H1 (cell line): Measurements from ENCODE around the gene SPATS2L. TPM values are rescaled to one million over a fixed set of nuclear protein-coding genes. Genes with fewer than 3 reads are reported as not detected.

Experiments
- CTCF ChIA-PET: fragments of 300-600 bp; sonication (Branson Sonifier 250); formaldehyde crosslinking; loops from one replicate; lab custom pipeline; 2021; ENCODE audit not compliant: partially characterized antibody; lab: Charles Lee
- POLR2A ChIA-PET: fragments of 300-600 bp; sonication (Branson Sonifier 250); formaldehyde crosslinking; loops from one replicate; lab custom pipeline; 2021; ENCODE audit warnings: inconsistent platforms; ENCODE audit not compliant: partially characterized antibody; lab: Charles Lee
- DNase-seq, 2 experiments: peaks; one replicate each; pipeline versions ENCODE4 v3.0.0 to v3.0.0-alpha.2; 2010 to 2022; ENCODE audit warnings: low spot score in 2 of 2, low read depth in 1 of 2, mixed read lengths in 1 of 2
- FAIRE-seq: peaks from 2 replicates; lab custom pipeline; 2011; peaks lifted over from hg19 to GRCh38; lab: Jason Lieb, UNC
- H2AFZ ChIP-seq: 2 replicates; pipeline ENCODE4 v1.8.1; 2012; ENCODE audit warnings: low read length, inconsistent platforms
- H2AK5ac ChIP-seq: 2 replicates; pipeline ENCODE4 v1.6.1; 2013; ENCODE audit warnings: low read depth, low read length
- H2BK120ac ChIP-seq: replicated peaks from 2 replicates; pipeline ENCODE3; 2013; ENCODE audit warnings: low read depth, low read length, inconsistent platforms
- H2BK12ac ChIP-seq: 2 replicates; pipeline ENCODE4 v1.6.1; 2013; ENCODE audit warnings: low read depth, low read length
- H2BK15ac ChIP-seq: 2 replicates; pipeline ENCODE4 v1.6.1; 2013; ENCODE audit warnings: low read length
- H2BK20ac ChIP-seq: 2 replicates; pipeline ENCODE4 v1.6.1; 2013; ENCODE audit warnings: low read length
- H2BK5ac ChIP-seq: 2 replicates; pipeline ENCODE4 v1.6.1; 2013; ENCODE audit warnings: low read depth, low read length
- H3K14ac ChIP-seq: 2 replicates; pipeline ENCODE4 v1.6.1; 2013; ENCODE audit warnings: inconsistent platforms; ENCODE audit not compliant: insufficient read length
- H3K18ac ChIP-seq: 2 replicates; pipeline ENCODE4 v1.6.1; 2013; ENCODE audit warnings: low read length; ENCODE audit errors: extremely low read depth
- H3K23ac ChIP-seq: 2 replicates; pipeline ENCODE4 v1.6.1; 2013; ENCODE audit warnings: inconsistent platforms; ENCODE audit not compliant: insufficient read length
- H3K23me2 ChIP-seq: 2 replicates; pipeline ENCODE4 v1.6.1; 2013; ENCODE audit warnings: low read depth, low read length
- H3K27ac ChIP-seq: 2 replicates; pipeline ENCODE4 v1.6.1; 2011; ENCODE audit warnings: low read depth, low read length, inconsistent platforms
- H3K27me3 ChIP-seq, 4 experiments: replicated peaks in 1 of 4; 1 replicate in 1 of 4; 2 replicates in 3 of 4; pipeline versions ENCODE4 v1.6.1 to v1.8.1; 2011 to 2013; ENCODE audit warnings: low read length in 3 of 4, mild to moderate bottlenecking in 3 of 4, inconsistent platforms in 2 of 4, mixed read lengths in 2 of 4, moderate library complexity in 1 of 4; ENCODE audit not compliant: control insufficient read depth in 3 of 4, insufficient read depth in 3 of 4; ENCODE audit errors: extremely low read depth in 1 of 4
- H3K36me3 ChIP-seq, 4 experiments: 2 replicates each; pipeline versions ENCODE4 v1.6.1 to v1.8.1; 2011 to 2013; ENCODE audit warnings: mild to moderate bottlenecking in 4 of 4, low read length in 3 of 4, moderate library complexity in 2 of 4, control low read depth in 1 of 4, inconsistent platforms in 1 of 4; ENCODE audit not compliant: insufficient read depth in 4 of 4, control insufficient read depth in 2 of 4
- H3K4ac ChIP-seq: replicated peaks from 2 replicates; pipeline ENCODE3; 2013; ENCODE audit warnings: low read length, low read depth, mixed read lengths, inconsistent platforms; ENCODE audit not compliant: insufficient read length
- H3K4me1 ChIP-seq, 4 experiments: replicated peaks in 1 of 4; 1 replicate in 1 of 4; 2 replicates in 3 of 4; pipeline versions ENCODE4 v1.6.1 to v1.8.1; 2011 to 2013; ENCODE audit warnings: low read length in 3 of 4, inconsistent platforms in 2 of 4, mixed read lengths in 1 of 4; ENCODE audit not compliant: insufficient read depth in 4 of 4, control insufficient read depth in 3 of 4
- H3K4me2 ChIP-seq, 2 experiments: 2 replicates each; pipeline versions ENCODE4 v1.6.1 to v1.8.1; 2011 to 2013; ENCODE audit warnings: low read depth in 2 of 2, low read length in 2 of 2, control low read depth in 1 of 2, inconsistent platforms in 1 of 2, mild to moderate bottlenecking in 1 of 2; ENCODE audit not compliant: insufficient read depth in 1 of 2
- H3K4me3 ChIP-seq, 4 experiments: fragments of 200-600, 300-600 bp in 1 of 4; sonication (generic), shearing (Covaris generic), sonication (Bioruptor Twin) in 1 of 4; 2 replicates each; pipeline versions ENCODE4 v1.5.1 to v1.8.1; 2011 to 2016; ENCODE audit warnings: low read length in 4 of 4, low read depth in 3 of 4, control low read depth in 2 of 4, inconsistent platforms in 2 of 4, mild to moderate bottlenecking in 2 of 4, mixed read lengths in 1 of 4, moderate library complexity in 1 of 4; ENCODE audit not compliant: insufficient read depth in 2 of 4; ENCODE audit errors: extremely low read depth in 1 of 4
- H3K56ac ChIP-seq: replicated peaks from 2 replicates; pipeline ENCODE3; 2013; ENCODE audit warnings: low read depth, mild to moderate bottlenecking, mixed read lengths, low read length, inconsistent platforms; ENCODE audit not compliant: insufficient read length
- H3K79me1 ChIP-seq: 2 replicates; pipeline ENCODE4 v1.6.1; 2013; ENCODE audit warnings: low read depth, low read length, control low read depth
- H3K79me2 ChIP-seq, 2 experiments: 2 replicates each; pipeline versions ENCODE4 v1.6.1 to v1.8.1; 2012 to 2013; ENCODE audit warnings: low read length in 2 of 2, mild to moderate bottlenecking in 2 of 2, inconsistent platforms in 1 of 2; ENCODE audit not compliant: insufficient read depth in 2 of 2, control insufficient read depth in 1 of 2
- H3K9ac ChIP-seq, 4 experiments: replicated peaks in 1 of 4; 1 replicate in 1 of 4; 2 replicates in 3 of 4; pipeline versions ENCODE4 v1.6.1 to v1.8.1; 2011 to 2013; ENCODE audit warnings: low read depth in 3 of 4, low read length in 3 of 4, control low read depth in 2 of 4, mild to moderate bottlenecking in 2 of 4, moderate library complexity in 2 of 4, inconsistent platforms in 1 of 4; ENCODE audit errors: extremely low read depth in 1 of 4
- H3K9me3 ChIP-seq, 2 experiments: 2 replicates each; pipeline versions ENCODE4 v1.6.1 to v1.8.1; 2012 to 2013; ENCODE audit warnings: mild to moderate bottlenecking in 2 of 2, moderate library complexity in 2 of 2, control low read depth in 1 of 2, inconsistent platforms in 1 of 2, low read depth in 1 of 2, low read length in 1 of 2, mixed read lengths in 1 of 2; ENCODE audit not compliant: insufficient read depth in 2 of 2
- H4K20me1 ChIP-seq, 2 experiments: replicated peaks in 1 of 2; 2 replicates each; pipeline versions ENCODE3 to v1.8.1; 2011 to 2013; ENCODE audit warnings: inconsistent platforms in 2 of 2, low read length in 2 of 2, mild to moderate bottlenecking in 1 of 2; ENCODE audit not compliant: insufficient read depth in 2 of 2, control insufficient read depth in 1 of 2
- H4K5ac ChIP-seq: 2 replicates; pipeline ENCODE4 v1.6.1; 2013; ENCODE audit warnings: low read length, low read depth, mixed read lengths, inconsistent platforms; ENCODE audit not compliant: insufficient read length
- H4K8ac ChIP-seq: 2 replicates; pipeline ENCODE4 v1.8.0; 2013; ENCODE audit warnings: mild to moderate bottlenecking, moderate library complexity, low read length, inconsistent platforms; ENCODE audit not compliant: insufficient read depth; ENCODE audit errors: extremely low read depth
- H4K91ac ChIP-seq: replicated peaks from 2 replicates; pipeline ENCODE3; 2013; ENCODE audit warnings: low read length, mixed read lengths, inconsistent platforms; ENCODE audit not compliant: insufficient read length
- CREB1 ChIP-seq: IDR thresholded peaks from 2 replicates; pipeline ENCODE4 v1.6.1; 2012; ENCODE audit warnings: inconsistent platforms
- EGR1 ChIP-seq: IDR thresholded peaks from 2 replicates; pipeline ENCODE4 v1.6.1; 2011; ENCODE audit warnings: low read depth, low read length, borderline replicate concordance
- HDAC6 ChIP-seq: IDR thresholded peaks from one replicate; pipeline ENCODE4 v1.7.1; 2012; ENCODE audit warnings: low read depth, mild to moderate bottlenecking, inconsistent platforms, low read length, moderate library complexity
- JUND ChIP-seq: IDR thresholded peaks from 2 replicates; pipeline ENCODE4 v1.6.1; 2011; ENCODE audit warnings: mild to moderate bottlenecking, improper control_type of control experiment, low read length
- POLR2AphosphoS5 ChIP-seq: IDR thresholded peaks from 2 replicates; pipeline ENCODE4 v1.6.1; 2011; ENCODE audit warnings: low read depth, low read length
- POU5F1 ChIP-seq: IDR thresholded peaks from 2 replicates; pipeline ENCODE4 v1.6.1; 2011; ENCODE audit warnings: low read depth, mild to moderate bottlenecking, low read length, moderate library complexity
- SAP30 ChIP-seq: fragments of 300-600 bp; sonication (generic); IDR thresholded peaks from 2 replicates; pipeline ENCODE4 v1.7.1; 2012; ENCODE audit warnings: low read length, moderate library complexity, mild to moderate bottlenecking, inconsistent platforms; ENCODE audit not compliant: insufficient read depth, insufficient replicate concordance
- SIX5 ChIP-seq: IDR thresholded peaks from 2 replicates; pipeline ENCODE4 v1.6.1; 2011; ENCODE audit warnings: mild to moderate bottlenecking, low read depth, low read length
- WGBS, 2 experiments: shearing (Covaris generic) in 1 of 2; methylation state at CpG; one replicate each; pipeline versions ENCODE4 v1.1.6 to v1.1.7; 2013 to 2015; ENCODE audit warnings: low lambda C conversion rate in 2 of 2, mixed read lengths in 2 of 2, inconsistent platforms in 1 of 2, low coverage in 1 of 2, missing lambda C conversion rate in 1 of 2; ENCODE audit not compliant: insufficient replicate concordance in 2 of 2, insufficient coverage in 1 of 2, insufficient read length in 1 of 2; ENCODE audit errors: extremely low coverage in 1 of 2, missing lambda C conversion rate in 1 of 2; 5-methylcytosine and 5-hydroxymethylcytosine counted together
- polyA plus RNA-seq, 7 experiments: library from polyadenylated mRNA; depleted of rRNA in 3 of 7; stranded (reverse) in 5 of 7; unstranded in 2 of 7; fragments of >200 nt in 5 of 7; fragments of 200-250 nt in 2 of 7; gene quantifications; 1 replicate in 5 of 7; 2 replicates in 1 of 7; 4 replicates in 1 of 7; pipeline versions ENCODE4 v1.2.1 to v1.2.3, GENCODE V29; 2011 to 2013; ENCODE audit warnings: missing spikeins in 2 of 7, mixed read lengths in 2 of 7
- total RNA-seq: library from RNA; stranded (reverse); fragmentation: NEBNext Ultra II Directional; extraction: Animal tissue kit (Norgen Biotek cat#: 25700); gene quantifications from 2 replicates; pipeline ENCODE4 v1.2.1, GENCODE V29; 2021
- TF ChIP-seq, protein P1 (sequence below): IDR thresholded peaks from 2 replicates; pipeline ENCODE4 v1.6.1; 2012; ENCODE audit warnings: low read length, inconsistent platforms
- TF ChIP-seq, protein P2 (sequence below): IDR thresholded peaks from 2 replicates; pipeline ENCODE4 v1.6.1; 2012; ENCODE audit warnings: inconsistent platforms

The SPATS2L gene
- total and polyA plus RNA-seq, 2 of the 8 experiments (the other 6 are each of a cell fraction or from before 2014, with no cell fraction given), result 67.3 to 189 TPM

DNA sequence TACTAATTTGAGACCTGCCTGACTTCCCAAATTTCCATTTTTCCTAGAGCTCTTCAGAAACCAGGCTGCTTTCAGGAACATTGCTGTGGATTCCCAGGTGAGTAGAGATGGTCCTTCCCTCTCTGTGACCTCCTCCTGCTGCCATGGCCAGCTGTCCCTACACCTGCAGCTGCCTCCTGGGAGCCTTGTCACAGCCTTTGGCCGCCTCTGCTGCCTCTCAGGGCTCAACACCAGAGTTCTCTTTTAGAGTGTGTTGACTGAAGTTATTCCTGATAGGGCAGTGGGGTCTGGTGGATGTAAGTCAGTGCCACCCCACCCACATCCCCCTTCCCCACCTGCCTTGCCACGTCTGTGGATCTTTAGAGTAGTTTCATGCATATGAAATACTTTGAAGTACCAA lies 22.9 kb downstream of the SPATS2L start:
- ChIA-PET CTCF (interaction anchor here (0.7 to 1.5 kb wide), 4 partner anchors 9 to 590 kb away, joined by 3 read pairs; no protein-coding TSS in a partner anchor), POLR2A (interaction anchor here (0.9 to 2.9 kb wide), 8 partner anchors 9 to 31 kb away, joined by 3 to 6 read pairs (median 4); no protein-coding TSS in a partner anchor)
- H3K56ac ChIP-seq, result no peak overlapping the region
- H3K79me2 ChIP-seq, result peaks cover 4 to 87% of the 10 kb centered on the region in 2 experiments; a peak in 3 of 4 replicates
- peaks cover 4% of the 10 kb centered on the region; the same call in 1 of the 2 replicates for H3K79me1 ChIP-seq
- no peak overlapping the region for H3K4me2 ChIP-seq
- H3K23ac ChIP-seq, result no peak overlapping the region
- H2BK120ac ChIP-seq, result no peak overlapping the region
- no peak overlapping the region for H2BK12ac ChIP-seq
- no peak overlapping the region for H2AK5ac ChIP-seq
- no peak overlapping the region for H4K91ac ChIP-seq
- FAIRE-seq (no peak), DNase-seq (no peak)
- no peak overlapping the region for H3K14ac ChIP-seq
- H2BK5ac ChIP-seq, result peak overlapping the region; percentile 30; the same call in 1 of the 2 replicates
- H3K9ac ChIP-seq, result no peak overlapping the region
- H2BK20ac ChIP-seq, result no peak overlapping the region
- H3K27me3 ChIP-seq, result no peaks in the 10 kb centered on the region
- WGBS, 2 experiments, result 83% methylated on average over 2 of the region's 2 CpGs; no CpG with 5 or more reads in 1 of the 2 experiments
- 0 out of 2 replicates have a peak overlapping the region, but pooled peaks have one; percentile 9 for H3K18ac ChIP-seq
- H4K20me1 ChIP-seq, result peaks cover 2 to 6% of the 10 kb centered on the region in 2 experiments
- H4K5ac ChIP-seq, result no peak overlapping the region
- H3K23me2 ChIP-seq, result no peaks in the 10 kb centered on the region
- no peak overlapping the region for H2AFZ ChIP-seq
- no peak overlapping the region for H3K4me3 ChIP-seq
- no peak overlapping the region for H4K8ac ChIP-seq
- H3K27ac ChIP-seq, result no peak overlapping the region
- H3K36me3 ChIP-seq, result peaks cover 0 to 27% (median 14%) of the 10 kb centered on the region in 4 experiments; a peak in 6 of 8 replicates
- H2BK15ac ChIP-seq, result no peak overlapping the region
- H3K4ac ChIP-seq, result no peak overlapping the region
- H3K9me3 ChIP-seq, result no peaks in the 10 kb centered on the region; a peak in 1 of 4 replicates
- peaks cover 0 to 10% (median 2%) of the 10 kb centered on the region in 4 experiments; a peak in 2 of 7 replicates for H3K4me1 ChIP-seq
- TF ChIP-seq JUND, result no peak
- TF ChIP-seq EGR1, result no peak
- TF ChIP-seq HDAC6, result no peak
- TF ChIP-seq, protein P1, sequence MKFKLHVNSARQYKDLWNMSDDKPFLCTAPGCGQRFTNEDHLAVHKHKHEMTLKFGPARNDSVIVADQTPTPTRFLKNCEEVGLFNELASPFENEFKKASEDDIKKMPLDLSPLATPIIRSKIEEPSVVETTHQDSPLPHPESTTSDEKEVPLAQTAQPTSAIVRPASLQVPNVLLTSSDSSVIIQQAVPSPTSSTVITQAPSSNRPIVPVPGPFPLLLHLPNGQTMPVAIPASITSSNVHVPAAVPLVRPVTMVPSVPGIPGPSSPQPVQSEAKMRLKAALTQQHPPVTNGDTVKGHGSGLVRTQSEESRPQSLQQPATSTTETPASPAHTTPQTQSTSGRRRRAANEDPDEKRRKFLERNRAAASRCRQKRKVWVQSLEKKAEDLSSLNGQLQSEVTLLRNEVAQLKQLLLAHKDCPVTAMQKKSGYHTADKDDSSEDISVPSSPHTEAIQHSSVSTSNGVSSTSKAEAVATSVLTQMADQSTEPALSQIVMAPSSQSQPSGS, result no peak
- TF ChIP-seq, protein P2, sequence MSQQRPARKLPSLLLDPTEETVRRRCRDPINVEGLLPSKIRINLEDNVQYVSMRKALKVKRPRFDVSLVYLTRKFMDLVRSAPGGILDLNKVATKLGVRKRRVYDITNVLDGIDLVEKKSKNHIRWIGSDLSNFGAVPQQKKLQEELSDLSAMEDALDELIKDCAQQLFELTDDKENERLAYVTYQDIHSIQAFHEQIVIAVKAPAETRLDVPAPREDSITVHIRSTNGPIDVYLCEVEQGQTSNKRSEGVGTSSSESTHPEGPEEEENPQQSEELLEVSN, result no peak
- TF ChIP-seq POU5F1, result no peak
- TF ChIP-seq CREB1, result no peak
- TF ChIP-seq SIX5, result no peak
- TF ChIP-seq SAP30, result no peak
- TF ChIP-seq POLR2AphosphoS5, result no peak
